GM12878 (cell line): Measurements from ENCODE around the gene EHBP1. TPM values are rescaled to one million over a fixed set of nuclear protein-coding genes. Genes with fewer than 3 reads are reported as not detected.

Experiments
- ATAC-seq: fragments of 200-7000 bp; cut with Tn5 transposase; 3 replicates; pipeline ENCODE4 v1.9.1; 2020; ENCODE audit warnings: mild to moderate bottlenecking, moderate library complexity
- BruUV-seq: library from RNA; stranded (reverse); fragments of 400-500 nt; replicated peaks from 2 replicates; lab custom pipeline; 2021; lab: Mats Ljungman, UMichigan
- CTCF ChIA-PET: fragments of 300-600 bp; sonication (Branson Sonifier 250); formaldehyde crosslinking; extraction: SDS; loops from one replicate; lab custom pipeline; 2021; ENCODE audit warnings: inconsistent platforms; lab: Yijun Ruan, JAX
- POLR2A ChIA-PET: fragments of 350-600 bp; formaldehyde crosslinking; extraction: SDS; loops from one replicate; lab custom pipeline; 2021; ENCODE audit warnings: inconsistent platforms; lab: Charles Lee
- RAD21 ChIA-PET: fragments of 300-600 bp; sonication (Branson Sonifier 250); formaldehyde crosslinking; loops from one replicate; lab custom pipeline; 2023; ENCODE audit warnings: antibody characterized with exemption; ENCODE audit not compliant: unreplicated experiment; lab: Charles Lee
- SMC1A ChIA-PET: fragments of 300-600 bp; sonication (Branson Sonifier 250); formaldehyde crosslinking; loops from one replicate; lab custom pipeline; 2023; ENCODE audit not compliant: unreplicated experiment, uncharacterized antibody; lab: Charles Lee
- DNase-seq: peaks from one replicate; pipeline ENCODE4 v3.0.0-alpha.2; 2011; ENCODE audit warnings: low read depth, low spot score
- FAIRE-seq: peaks from 3 replicates; lab custom pipeline; 2011; peaks lifted over from hg19 to GRCh38; lab: Jason Lieb, UNC
- H2AFZ ChIP-seq: 2 replicates; pipeline ENCODE4 v1.6.0; 2011; ENCODE audit warnings: low read depth, low read length, control low read depth; ENCODE audit not compliant: control insufficient read depth
- H3K27ac ChIP-seq: 2 replicates; pipeline ENCODE4 v1.5.1; 2011; ENCODE audit warnings: control low read depth; ENCODE audit not compliant: control insufficient read depth, insufficient read depth
- H3K27me3 ChIP-seq, 2 experiments: replicated peaks in 1 of 2; 2 replicates each; pipeline versions ENCODE4 v1.6.0 to v1.6.1; 2011; ENCODE audit warnings: low read length in 1 of 2; ENCODE audit not compliant: control insufficient read depth in 2 of 2, insufficient read depth in 2 of 2
- H3K36me3 ChIP-seq, 2 experiments: 2 replicates each; pipeline ENCODE4 v1.5.1; 2011; ENCODE audit warnings: low read length in 1 of 2; ENCODE audit not compliant: control insufficient read depth in 2 of 2, insufficient read depth in 2 of 2
- H3K4me1 ChIP-seq: 2 replicates; pipeline ENCODE4 v1.6.1; 2011; ENCODE audit warnings: mild to moderate bottlenecking, low read length, moderate library complexity, mixed read lengths; ENCODE audit not compliant: control insufficient read depth, insufficient read depth
- H3K4me2 ChIP-seq: 2 replicates; pipeline ENCODE4 v1.6.0; 2011; ENCODE audit warnings: control low read depth; ENCODE audit not compliant: control insufficient read depth, insufficient read depth
- H3K4me3 ChIP-seq: fragments of 200-600 bp; sonication (generic); 2 replicates; pipeline ENCODE4 v1.5.1; 2016
- H3K79me2 ChIP-seq: 2 replicates; pipeline ENCODE4 v1.6.0; 2011; ENCODE audit warnings: low read length; ENCODE audit not compliant: control insufficient read depth, insufficient read depth
- H3K9ac ChIP-seq: 2 replicates; pipeline ENCODE4 v1.8.0; 2011; ENCODE audit warnings: low read length, control low read depth, mixed read lengths; ENCODE audit not compliant: control insufficient read depth, insufficient read depth
- H3K9me3 ChIP-seq: replicated peaks from 3 replicates; pipeline ENCODE4 v1.5.1; 2011; ENCODE audit warnings: mild to moderate bottlenecking, low read length; ENCODE audit not compliant: control insufficient read depth, insufficient read depth
- H4K20me1 ChIP-seq: 2 replicates; pipeline ENCODE4 v1.6.0; 2011; ENCODE audit not compliant: control insufficient read depth, insufficient read depth
- CBX3 ChIP-seq: fragments of 200-600 bp; sonication (generic); IDR thresholded peaks from 2 replicates; pipeline ENCODE4 v1.6.1; 2016; ENCODE audit warnings: low read depth, borderline replicate concordance
- DPF2 ChIP-seq: fragments of 450-650 bp; IDR thresholded peaks from 2 replicates; pipeline ENCODE4 v1.6.1; 2017; ENCODE audit warnings: mild to moderate bottlenecking
- ETV6 ChIP-seq, 2 experiments: fragments of 450-650 bp in 1 of 2; IDR thresholded peaks in 1 of 2; conservative IDR thresholded peaks in 1 of 2; 2 replicates each; pipeline ENCODE4 v1.6.1; 2014; ENCODE audit warnings: antibody characterized with exemption in 1 of 2, borderline replicate concordance in 1 of 2, low read depth in 1 of 2, mild to moderate bottlenecking in 1 of 2, moderate library complexity in 1 of 2
- FOXK2 ChIP-seq: fragments of 450-650 bp; IDR thresholded peaks from 2 replicates; pipeline ENCODE4 v1.6.1; 2017; ENCODE audit warnings: mild to moderate bottlenecking, moderate library complexity
- HCFC1 ChIP-seq: fragments of 150-350 bp; IDR thresholded peaks from 2 replicates; pipeline ENCODE4 v1.6.1; 2014; ENCODE audit warnings: low read length
- RAD21 ChIP-seq: IDR thresholded peaks from 2 replicates; pipeline ENCODE4 v1.6.1; 2011; ENCODE audit warnings: mild to moderate bottlenecking, low read depth, low read length, moderate library complexity; ENCODE audit not compliant: insufficient read depth
- SP1 ChIP-seq: IDR thresholded peaks from one replicate; pipeline ENCODE4 v1.6.1; 2011; ENCODE audit warnings: low read depth, low read length
- WGBS: methylation state at CpG from one replicate; pipeline ENCODE4 v1.1.6; 2016; ENCODE audit warnings: low lambda C conversion rate; ENCODE audit not compliant: insufficient replicate concordance, insufficient coverage; ENCODE audit errors: missing lambda C conversion rate; 5-methylcytosine and 5-hydroxymethylcytosine counted together
- in situ Hi-C: fragments of 300-500 bp; cut with MboI; formaldehyde crosslinking; loops from 9 replicates; pipeline ENCODE4 v1.14.3; 2018; ENCODE audit warnings: mixed read lengths
- intact Hi-C: fragments of 100-400 bp; cut with micrococcal nuclease; formaldehyde crosslinking; loops from one replicate; pipeline ENCODE4 v1.14.2; 2022; ENCODE audit not compliant: unreplicated experiment
- polyA plus RNA-seq, 11 experiments: library from polyadenylated mRNA; depleted of rRNA in 4 of 11; unstranded in 6 of 11; stranded (reverse) in 5 of 11; fragments of >200 nt; fragmentation: Nextera tagmentation in 4 of 11; fragmentation: Illumina TruSeq in 1 of 11; extraction: Ambion mirVana in 4 of 11; extraction: Trizol in 1 of 11; gene quantifications; 1 replicate in 1 of 11; 2 replicates in 10 of 11; pipeline versions ENCODE4 v1.2.1 to v1.2.3, GENCODE V29; 2011 to 2016; ENCODE audit warnings: inconsistent platforms in 2 of 11, missing spikeins in 2 of 11, low read depth in 1 of 11
- total RNA-seq, 4 experiments: library from RNA; depleted of rRNA in 3 of 4; stranded (reverse); fragments of >200 nt in 3 of 4; fragmentation: Illumina TruSeq in 1 of 4; extraction: Trizol in 1 of 4; gene quantifications; 2 replicates each; pipeline versions ENCODE4 v1.2.1 to v1.2.3, GENCODE V29; 2013 to 2021
- TF ChIP-seq, protein P1 (sequence below): fragments of 450-650 bp; IDR thresholded peaks from 2 replicates; pipeline ENCODE4 v1.6.1; 2017; ENCODE audit warnings: mild to moderate bottlenecking, moderate library complexity
- TF ChIP-seq, protein P2 (sequence below): IDR thresholded peaks from 2 replicates; pipeline ENCODE4 v1.6.1; 2012; ENCODE audit warnings: low read length, inconsistent platforms
- TF ChIP-seq, protein P3 (sequence below): fragments of 450-650 bp; IDR thresholded peaks from 2 replicates; pipeline ENCODE4 v1.6.1; 2017; ENCODE audit warnings: mild to moderate bottlenecking, low read depth, inconsistent platforms; ENCODE audit not compliant: poor library complexity, severe bottlenecking
- TF ChIP-seq, protein P4 (sequence below): fragments of 450-650 bp; formaldehyde crosslinking; IDR thresholded peaks from 2 replicates; pipeline ENCODE4 v1.5.0; 2022; ENCODE audit warnings: mild to moderate bottlenecking, missing genetic modification characterization

The EHBP1 gene
- total and polyA plus RNA-seq, 10 of the 15 experiments (the other 5 are each of a cell fraction or from before 2014, with no cell fraction given) = 5.7 to 26.1 (median 13.6) TPM

DNA sequence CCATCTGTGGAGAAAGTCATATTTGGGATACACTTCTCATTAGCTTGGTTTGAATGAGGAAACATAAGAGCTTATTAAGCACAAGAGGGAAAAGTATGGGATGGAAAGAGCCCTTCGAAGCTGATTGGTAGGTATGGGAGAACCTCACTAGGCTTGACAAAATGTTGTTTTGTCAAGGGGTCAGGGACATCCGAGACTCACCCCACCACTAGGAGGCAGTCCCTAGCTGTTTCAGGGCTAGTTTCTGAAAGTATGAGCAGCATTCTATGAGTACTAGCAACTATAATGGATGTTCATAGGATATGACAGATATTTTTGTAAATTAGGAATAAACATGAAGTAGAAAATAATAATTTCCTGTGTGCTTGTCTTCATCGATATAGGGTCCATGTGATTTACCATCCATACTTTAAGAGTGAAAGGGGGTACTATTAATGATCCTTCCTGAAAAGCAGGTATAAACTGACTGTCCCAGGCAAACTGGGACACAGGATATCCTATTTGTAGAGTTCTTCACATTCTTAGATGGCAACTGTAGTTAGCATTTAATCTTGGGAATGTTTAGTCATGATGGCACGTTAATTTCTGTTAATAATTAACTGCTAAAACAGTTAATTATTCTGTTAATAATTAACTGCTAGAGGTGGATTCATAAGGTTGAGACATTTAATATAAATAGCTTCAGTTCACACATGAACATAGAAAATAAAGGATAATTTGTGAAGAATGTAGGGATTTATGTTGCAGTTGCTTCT, 373.5 kb downstream of the EHBP1 start:
- H4K20me1 ChIP-seq = no peaks in the 10 kb centered on the region
- ATAC-seq (peak; percentile 88), DNase-seq (no peak), FAIRE-seq (no peak)
- no TSS peak for BruUV-seq
- ChIA-PET POLR2A (interaction anchor here (0.6 kb wide), 2 partner anchors 35 to 978 kb away, joined by 3 read pairs; no protein-coding TSS in a partner anchor), RAD21 (interaction anchor here (0.8 to 2.4 kb wide), 3 partner anchors 109 to 409 kb away, joined by 3 to 15 read pairs (median 4); no protein-coding TSS in a partner anchor), SMC1A (interaction anchor here (0.7 to 3.4 kb wide), 7 partner anchors 9 to 622 kb away, joined by 3 to 18 read pairs (median 3); no protein-coding TSS in a partner anchor), CTCF (interaction anchor here (0.6 to 2.5 kb wide), 9 partner anchors 14 to 465 kb away, joined by 3 to 29 read pairs (median 4); no protein-coding TSS in a partner anchor)
- H3K36me3 ChIP-seq = no peaks in the 10 kb centered on the region
- H3K4me3 ChIP-seq = no peak overlapping the region
- H3K27ac ChIP-seq = no peak overlapping the region
- WGBS = 29% methylated on average over 4 of the region's 4 CpGs
- H3K9me3 ChIP-seq = no peaks in the 10 kb centered on the region
- no peaks in the 10 kb centered on the region for H3K27me3 ChIP-seq
- H3K9ac ChIP-seq = no peak overlapping the region
- no peaks in the 10 kb centered on the region for H3K79me2 ChIP-seq
- H3K4me2 ChIP-seq = no peak overlapping the region
- no peak overlapping the region for H2AFZ ChIP-seq
- intact Hi-C loops (loop anchor here (2.0 kb wide), 1 partner anchor 410 kb away; no protein-coding TSS in a partner anchor), in situ Hi-C loops (no loop called here)
- H3K4me1 ChIP-seq = no peaks in the 10 kb centered on the region
- TF ChIP-seq, protein P1, sequence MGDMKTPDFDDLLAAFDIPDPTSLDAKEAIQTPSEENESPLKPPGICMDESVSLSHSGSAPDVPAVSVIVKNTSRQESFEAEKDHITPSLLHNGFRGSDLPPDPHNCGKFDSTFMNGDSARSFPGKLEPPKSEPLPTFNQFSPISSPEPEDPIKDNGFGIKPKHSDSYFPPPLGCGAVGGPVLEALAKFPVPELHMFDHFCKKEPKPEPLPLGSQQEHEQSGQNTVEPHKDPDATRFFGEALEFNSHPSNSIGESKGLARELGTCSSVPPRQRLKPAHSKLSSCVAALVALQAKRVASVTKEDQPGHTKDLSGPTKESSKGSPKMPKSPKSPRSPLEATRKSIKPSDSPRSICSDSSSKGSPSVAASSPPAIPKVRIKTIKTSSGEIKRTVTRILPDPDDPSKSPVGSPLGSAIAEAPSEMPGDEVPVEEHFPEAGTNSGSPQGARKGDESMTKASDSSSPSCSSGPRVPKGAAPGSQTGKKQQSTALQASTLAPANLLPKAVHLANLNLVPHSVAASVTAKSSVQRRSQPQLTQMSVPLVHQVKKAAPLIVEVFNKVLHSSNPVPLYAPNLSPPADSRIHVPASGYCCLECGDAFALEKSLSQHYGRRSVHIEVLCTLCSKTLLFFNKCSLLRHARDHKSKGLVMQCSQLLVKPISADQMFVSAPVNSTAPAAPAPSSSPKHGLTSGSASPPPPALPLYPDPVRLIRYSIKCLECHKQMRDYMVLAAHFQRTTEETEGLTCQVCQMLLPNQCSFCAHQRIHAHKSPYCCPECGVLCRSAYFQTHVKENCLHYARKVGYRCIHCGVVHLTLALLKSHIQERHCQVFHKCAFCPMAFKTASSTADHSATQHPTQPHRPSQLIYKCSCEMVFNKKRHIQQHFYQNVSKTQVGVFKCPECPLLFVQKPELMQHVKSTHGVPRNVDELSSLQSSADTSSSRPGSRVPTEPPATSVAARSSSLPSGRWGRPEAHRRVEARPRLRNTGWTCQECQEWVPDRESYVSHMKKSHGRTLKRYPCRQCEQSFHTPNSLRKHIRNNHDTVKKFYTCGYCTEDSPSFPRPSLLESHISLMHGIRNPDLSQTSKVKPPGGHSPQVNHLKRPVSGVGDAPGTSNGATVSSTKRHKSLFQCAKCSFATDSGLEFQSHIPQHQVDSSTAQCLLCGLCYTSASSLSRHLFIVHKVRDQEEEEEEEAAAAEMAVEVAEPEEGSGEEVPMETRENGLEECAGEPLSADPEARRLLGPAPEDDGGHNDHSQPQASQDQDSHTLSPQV = no peak
- peak; percentile 61 for TF ChIP-seq RAD21
- TF ChIP-seq, protein P2, sequence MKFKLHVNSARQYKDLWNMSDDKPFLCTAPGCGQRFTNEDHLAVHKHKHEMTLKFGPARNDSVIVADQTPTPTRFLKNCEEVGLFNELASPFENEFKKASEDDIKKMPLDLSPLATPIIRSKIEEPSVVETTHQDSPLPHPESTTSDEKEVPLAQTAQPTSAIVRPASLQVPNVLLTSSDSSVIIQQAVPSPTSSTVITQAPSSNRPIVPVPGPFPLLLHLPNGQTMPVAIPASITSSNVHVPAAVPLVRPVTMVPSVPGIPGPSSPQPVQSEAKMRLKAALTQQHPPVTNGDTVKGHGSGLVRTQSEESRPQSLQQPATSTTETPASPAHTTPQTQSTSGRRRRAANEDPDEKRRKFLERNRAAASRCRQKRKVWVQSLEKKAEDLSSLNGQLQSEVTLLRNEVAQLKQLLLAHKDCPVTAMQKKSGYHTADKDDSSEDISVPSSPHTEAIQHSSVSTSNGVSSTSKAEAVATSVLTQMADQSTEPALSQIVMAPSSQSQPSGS = no peak
- TF ChIP-seq, protein P3, sequence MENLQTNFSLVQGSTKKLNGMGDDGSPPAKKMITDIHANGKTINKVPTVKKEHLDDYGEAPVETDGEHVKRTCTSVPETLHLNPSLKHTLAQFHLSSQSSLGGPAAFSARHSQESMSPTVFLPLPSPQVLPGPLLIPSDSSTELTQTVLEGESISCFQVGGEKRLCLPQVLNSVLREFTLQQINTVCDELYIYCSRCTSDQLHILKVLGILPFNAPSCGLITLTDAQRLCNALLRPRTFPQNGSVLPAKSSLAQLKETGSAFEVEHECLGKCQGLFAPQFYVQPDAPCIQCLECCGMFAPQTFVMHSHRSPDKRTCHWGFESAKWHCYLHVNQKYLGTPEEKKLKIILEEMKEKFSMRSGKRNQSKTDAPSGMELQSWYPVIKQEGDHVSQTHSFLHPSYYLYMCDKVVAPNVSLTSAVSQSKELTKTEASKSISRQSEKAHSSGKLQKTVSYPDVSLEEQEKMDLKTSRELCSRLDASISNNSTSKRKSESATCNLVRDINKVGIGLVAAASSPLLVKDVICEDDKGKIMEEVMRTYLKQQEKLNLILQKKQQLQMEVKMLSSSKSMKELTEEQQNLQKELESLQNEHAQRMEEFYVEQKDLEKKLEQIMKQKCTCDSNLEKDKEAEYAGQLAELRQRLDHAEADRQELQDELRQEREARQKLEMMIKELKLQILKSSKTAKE = no peak
- no peak for TF ChIP-seq FOXK2
- no peak for TF ChIP-seq SP1
- TF ChIP-seq ETV6 (conservative IDR thresholded peaks at IDR 0.05 in 1 of 2, IDR thresholded peaks at IDR 0.05 in 1 of 2; ENCODE audit: borderline replicate concordance in 1 of 2, low read depth in 1 of 2) = no peak
- TF ChIP-seq HCFC1 = no peak
- no peak for TF ChIP-seq DPF2
- TF ChIP-seq, protein P4, sequence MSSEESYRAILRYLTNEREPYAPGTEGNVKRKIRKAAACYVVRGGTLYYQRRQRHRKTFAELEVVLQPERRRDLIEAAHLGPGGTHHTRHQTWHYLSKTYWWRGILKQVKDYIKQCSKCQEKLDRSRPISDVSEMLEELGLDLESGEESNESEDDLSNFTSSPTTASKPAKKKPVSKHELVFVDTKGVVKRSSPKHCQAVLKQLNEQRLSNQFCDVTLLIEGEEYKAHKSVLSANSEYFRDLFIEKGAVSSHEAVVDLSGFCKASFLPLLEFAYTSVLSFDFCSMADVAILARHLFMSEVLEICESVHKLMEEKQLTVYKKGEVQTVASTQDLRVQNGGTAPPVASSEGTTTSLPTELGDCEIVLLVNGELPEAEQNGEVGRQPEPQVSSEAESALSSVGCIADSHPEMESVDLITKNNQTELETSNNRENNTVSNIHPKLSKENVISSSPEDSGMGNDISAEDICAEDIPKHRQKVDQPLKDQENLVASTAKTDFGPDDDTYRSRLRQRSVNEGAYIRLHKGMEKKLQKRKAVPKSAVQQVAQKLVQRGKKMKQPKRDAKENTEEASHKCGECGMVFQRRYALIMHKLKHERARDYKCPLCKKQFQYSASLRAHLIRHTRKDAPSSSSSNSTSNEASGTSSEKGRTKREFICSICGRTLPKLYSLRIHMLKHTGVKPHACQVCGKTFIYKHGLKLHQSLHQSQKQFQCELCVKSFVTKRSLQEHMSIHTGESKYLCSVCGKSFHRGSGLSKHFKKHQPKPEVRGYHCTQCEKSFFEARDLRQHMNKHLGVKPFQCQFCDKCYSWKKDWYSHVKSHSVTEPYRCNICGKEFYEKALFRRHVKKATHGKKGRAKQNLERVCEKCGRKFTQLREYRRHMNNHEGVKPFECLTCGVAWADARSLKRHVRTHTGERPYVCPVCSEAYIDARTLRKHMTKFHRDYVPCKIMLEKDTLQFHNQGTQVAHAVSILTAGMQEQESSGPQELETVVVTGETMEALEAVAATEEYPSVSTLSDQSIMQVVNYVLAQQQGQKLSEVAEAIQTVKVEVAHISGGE (CRISPR knock-in tag) = no peak
- no peak for TF ChIP-seq CBX3
